GM12891 (cell line): ENCODE measurements around the gene LSM3.

Source experiments
- DNase-seq: peaks from one replicate; pipeline ENCODE4 v3.0.0; 2011; ENCODE audit warnings: low spot score; ENCODE audit not compliant: insufficient read length
- FAIRE-seq: peaks from 2 replicates; lab custom pipeline; 2011; peaks lifted over from hg19 to GRCh38; lab: Jason Lieb, UNC
- PAX5 ChIP-seq: IDR thresholded peaks from 2 replicates; pipeline ENCODE4 v1.6.1; 2011; ENCODE audit warnings: low read length, moderate library complexity, mild to moderate bottlenecking; ENCODE audit not compliant: insufficient read depth, severe bottlenecking
- POLR2A ChIP-seq: IDR thresholded peaks from 2 replicates; pipeline ENCODE4 v1.6.1; 2011; ENCODE audit warnings: low read depth, low read length, control low read depth
- POLR2AphosphoS5 ChIP-seq: IDR thresholded peaks from 2 replicates; pipeline ENCODE4 v1.6.1; 2011; ENCODE audit warnings: low read depth, low read length, control low read depth
- POU2F2 ChIP-seq: IDR thresholded peaks from 2 replicates; pipeline ENCODE4 v1.6.1; 2011; ENCODE audit warnings: low read depth, mild to moderate bottlenecking, control low read depth, low read length, moderate library complexity
- SPI1 ChIP-seq: IDR thresholded peaks from 2 replicates; pipeline ENCODE4 v1.6.1; 2011; ENCODE audit warnings: low read depth, low read length, control low read depth
- TAF1 ChIP-seq: IDR thresholded peaks from 2 replicates; pipeline ENCODE4 v1.6.1; 2011; ENCODE audit warnings: low read depth, low read length, control low read depth

Gene LSM3

GRCh38 chr3:14236902-14237301, 58.3 kb downstream of the LSM3 start:
- no peak for FAIRE-seq

DNA sequence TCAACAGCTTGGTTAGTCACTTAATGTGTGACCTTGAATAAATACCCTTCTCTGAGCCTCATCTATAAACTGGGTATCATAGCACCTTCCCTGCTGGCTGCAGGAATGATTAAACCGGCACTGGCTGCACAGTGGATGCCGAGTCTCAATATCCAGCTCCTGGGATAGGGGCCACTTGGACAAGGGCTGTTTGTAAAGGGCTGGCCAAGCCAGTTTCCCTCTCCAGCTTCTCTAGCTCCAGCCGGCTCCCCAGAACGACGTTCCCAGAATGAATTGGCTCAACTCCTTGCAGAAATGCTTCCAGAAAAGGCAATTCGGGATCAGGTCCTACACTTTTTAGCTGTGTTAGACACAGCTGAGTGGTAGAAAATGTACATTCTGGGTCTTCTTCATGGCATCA, 58.8 kb downstream of the LSM3 start:
- FAIRE-seq (no peak), DNase-seq (no peak)
- no peak for TF ChIP-seq POU2F2
- no peak for TF ChIP-seq SPI1
- no peak for TF ChIP-seq POLR2A
- no peak for TF ChIP-seq PAX5
- no peak for TF ChIP-seq POLR2AphosphoS5
- no peak for TF ChIP-seq TAF1

More at GRCh38 chr3:14236902-14237301, 58.3 kb downstream of the LSM3 start:
- DNase-seq: no peak
- TF ChIP-seq POU2F2: no peak

DNA sequence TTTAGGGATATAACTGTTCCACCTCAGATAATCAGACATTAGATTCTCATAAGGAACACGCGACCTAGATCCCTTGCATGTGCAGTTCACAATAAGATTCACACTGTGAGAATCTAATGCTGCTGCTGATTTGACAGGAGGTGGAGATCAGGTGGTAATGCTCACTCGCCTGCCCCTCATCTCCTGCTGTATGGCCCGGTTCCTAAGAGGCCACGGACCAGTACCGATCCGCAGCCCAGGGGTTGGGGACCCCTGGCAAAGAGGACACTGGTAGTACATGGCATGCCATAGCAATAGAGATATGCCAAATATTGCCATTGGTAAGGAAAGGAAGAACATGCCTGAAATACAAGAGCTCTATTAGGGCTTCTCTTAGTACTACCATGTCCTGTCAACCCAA, 59.7 kb downstream of the LSM3 start:
- FAIRE-seq: no peak

GRCh38 chr3:14238930-14239329, 60.3 kb downstream of the LSM3 start:
- TF ChIP-seq TAF1: no peak
- TF ChIP-seq POU2F2: no peak
- no peak for TF ChIP-seq POLR2AphosphoS5
- TF ChIP-seq SPI1: no peak
- TF ChIP-seq PAX5: no peak
- DNase-seq (no peak), FAIRE-seq (no peak)

More for the DNA sequence above, 59.7 kb downstream of the LSM3 start:
- DNase-seq: no peak
- TF ChIP-seq PAX5 (no peak), TAF1 (no peak), POLR2AphosphoS5 (no peak)

GRCh38 chr3:14239940-14240339, 61.3 kb downstream of the LSM3 start:
- DNase-seq (no peak), FAIRE-seq (no peak)
- TF ChIP-seq POU2F2 (no peak), SPI1 (no peak), TAF1 (no peak), POLR2AphosphoS5 (no peak), POLR2A (no peak), PAX5 (no peak)

- FAIRE-seq (no peak), DNase-seq (no peak)
- TF ChIP-seq TAF1 (no peak), POU2F2 (no peak), PAX5 (no peak), POLR2A (no peak), POLR2AphosphoS5 (no peak), SPI1 (no peak)
These were observed 61.7 kb downstream of the LSM3 start for GRCh38 chr3:14240366-14240765.

DNA sequence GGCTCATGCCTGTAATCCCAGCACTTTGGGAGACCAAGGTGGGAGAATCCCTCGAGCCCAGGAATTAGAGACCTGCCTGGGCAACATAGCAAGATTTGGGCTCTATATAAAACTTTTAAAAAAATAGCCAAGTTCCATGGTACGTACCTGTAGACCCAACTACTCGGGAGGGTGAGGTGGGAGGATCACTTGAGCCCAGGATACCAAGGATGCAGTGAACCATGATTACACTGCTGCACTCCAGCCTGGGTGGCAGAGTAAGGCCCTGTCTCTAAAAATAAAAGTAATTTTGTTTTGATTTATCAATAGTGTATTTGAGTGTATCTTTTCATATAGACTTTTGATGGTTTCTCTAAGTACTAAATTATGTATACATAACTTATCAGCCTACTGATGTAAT, 63.1 kb downstream of the LSM3 start:
- TF ChIP-seq SPI1 (no peak), TAF1 (no peak), POLR2A (no peak), POLR2AphosphoS5 (no peak), POU2F2 (no peak), PAX5 (no peak)
- FAIRE-seq (no peak), DNase-seq (no peak)

- TF ChIP-seq PAX5 (no peak), POLR2A (no peak), SPI1 (no peak), POLR2AphosphoS5 (no peak), TAF1 (no peak), POU2F2 (no peak)
- DNase-seq (no peak), FAIRE-seq (no peak)
These were observed 64.1 kb downstream of the LSM3 start for GRCh38 chr3:14242490-14243311.

DNA sequence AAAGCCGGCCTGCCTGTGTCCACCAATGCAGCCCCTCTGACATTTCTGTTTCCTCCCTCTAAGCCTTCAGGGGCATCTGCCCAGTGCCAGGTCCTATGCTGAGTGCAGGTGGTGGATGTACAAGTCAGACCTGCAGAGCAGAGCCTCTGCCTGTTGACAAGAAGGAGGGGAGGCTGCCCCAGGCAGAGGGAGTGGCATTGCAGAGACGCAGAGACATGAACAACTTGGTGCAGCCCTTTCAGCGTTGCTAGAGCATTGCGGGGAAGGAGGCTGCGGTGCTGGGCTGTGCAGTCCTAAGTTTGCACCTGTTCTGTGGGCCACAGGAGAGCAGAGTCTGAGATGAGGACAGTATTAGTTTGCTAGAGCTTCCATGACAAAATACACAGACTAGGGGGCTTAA, 65.2 kb downstream of the LSM3 start:
- no peak for TF ChIP-seq POLR2AphosphoS5
- no peak for DNase-seq
- FAIRE-seq: no peak

DNA sequence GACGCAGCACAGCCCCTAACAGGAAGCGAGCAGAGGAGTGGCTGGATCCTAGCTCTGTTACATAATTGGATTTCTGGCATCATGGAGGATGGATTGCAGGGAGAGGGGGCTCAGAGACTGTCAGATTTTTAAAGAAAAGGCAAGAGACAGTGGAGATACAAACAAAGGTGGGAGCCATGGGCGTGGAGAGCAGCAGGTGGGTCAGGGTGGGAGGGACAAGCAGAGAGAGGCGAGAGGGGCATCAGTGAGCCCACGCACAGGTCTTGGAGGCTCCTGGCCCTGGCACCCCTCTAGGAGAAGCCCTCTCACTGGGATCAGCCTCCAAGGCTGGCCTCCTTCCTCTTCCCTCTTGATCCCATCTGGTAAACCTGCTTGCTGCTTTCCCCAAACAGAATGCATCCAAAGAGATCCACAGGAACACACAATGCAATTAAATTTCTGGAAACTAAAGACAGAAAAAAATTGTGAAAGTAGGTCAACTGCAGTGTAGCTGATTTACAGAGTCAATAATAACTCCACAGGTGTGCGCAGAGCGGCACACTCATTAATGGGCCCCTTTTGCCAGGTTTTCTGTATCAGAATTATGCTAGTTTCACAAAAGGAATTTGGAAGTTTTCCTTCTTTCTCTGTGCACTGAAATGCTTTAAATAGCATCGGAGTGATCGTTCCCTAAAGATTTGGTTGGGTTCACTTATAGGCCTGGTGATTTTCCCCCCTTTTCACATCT, 66.1 kb downstream of the LSM3 start:
- TF ChIP-seq TAF1 (no peak), POLR2A (no peak), POLR2AphosphoS5 (no peak), POU2F2 (no peak), PAX5 (no peak), SPI1 (no peak)
- no peak for FAIRE-seq
- no peak for DNase-seq
